ENCODE results near the gene TAS1R1.
"Not testable (repeated sequence)": the region's sequence is repeated elsewhere in the genome, so short reads cannot be mapped to it uniquely, and the experiment has no call there.

The TAS1R1 gene

GRCh38 chr1:6521536-6521935, 33.6 kb upstream of the TAS1R1 start:
- DNase-seq (ENCODE audit: low read depth in 2 of 2): no peak

- DNase-seq (ENCODE audit: low read depth in 2 of 2): no peak
These were observed 31.5 kb upstream of the TAS1R1 start for GRCh38 chr1:6523566-6523965.

DNA sequence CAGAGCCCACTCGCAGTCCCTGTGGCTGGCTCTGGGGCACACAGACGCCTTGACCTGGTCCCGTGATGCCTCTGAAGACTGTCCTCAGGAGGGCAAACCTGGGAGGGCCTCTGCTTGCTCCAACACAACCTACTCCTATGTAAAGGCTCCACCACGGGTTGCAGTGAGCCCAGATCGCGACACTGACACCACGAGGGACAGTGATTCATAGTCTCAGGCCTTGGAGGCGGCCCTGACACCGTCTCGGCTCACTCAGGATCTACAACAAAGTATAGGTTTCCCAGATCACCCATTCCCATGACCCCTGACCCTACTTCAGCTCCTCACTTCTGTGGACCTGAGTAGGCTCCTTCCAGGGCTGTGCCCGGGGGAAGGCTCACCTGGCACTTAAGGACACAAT, 28.8 kb upstream of the TAS1R1 start:
- DNase-seq (ENCODE audit: low read depth in 2 of 2): no peak

DNA sequence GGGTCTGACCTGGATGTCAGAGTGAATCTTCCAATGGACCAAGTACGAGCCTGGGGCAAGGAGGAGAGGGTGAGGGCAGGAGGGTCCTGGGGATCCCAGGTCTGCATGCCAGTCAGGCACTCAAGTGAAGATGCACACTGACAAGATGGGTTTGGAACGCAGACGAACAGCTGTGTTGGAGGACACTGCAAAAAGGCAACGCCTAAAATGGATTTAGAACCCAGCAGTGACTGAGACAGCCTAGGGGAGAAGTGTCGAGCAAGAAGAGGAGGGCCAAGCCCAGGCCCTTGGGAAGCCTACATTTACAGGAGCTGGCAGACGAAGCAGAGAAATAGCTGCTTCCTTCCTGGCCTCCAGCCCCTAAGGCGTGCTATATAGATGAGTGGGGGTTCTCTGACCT, 26.6 kb upstream of the TAS1R1 start:
- DNase-seq (ENCODE audit: low read depth in 2 of 2): no peak

GRCh38 chr1:6530504-6531160, 24.5 kb upstream of the TAS1R1 start:
- DNase-seq (ENCODE audit: low read depth in 2 of 2): no peak

GRCh38 chr1:6531996-6532395, 23.1 kb upstream of the TAS1R1 start:
- no peak for DNase-seq (ENCODE audit: low read depth in 2 of 2)

DNA sequence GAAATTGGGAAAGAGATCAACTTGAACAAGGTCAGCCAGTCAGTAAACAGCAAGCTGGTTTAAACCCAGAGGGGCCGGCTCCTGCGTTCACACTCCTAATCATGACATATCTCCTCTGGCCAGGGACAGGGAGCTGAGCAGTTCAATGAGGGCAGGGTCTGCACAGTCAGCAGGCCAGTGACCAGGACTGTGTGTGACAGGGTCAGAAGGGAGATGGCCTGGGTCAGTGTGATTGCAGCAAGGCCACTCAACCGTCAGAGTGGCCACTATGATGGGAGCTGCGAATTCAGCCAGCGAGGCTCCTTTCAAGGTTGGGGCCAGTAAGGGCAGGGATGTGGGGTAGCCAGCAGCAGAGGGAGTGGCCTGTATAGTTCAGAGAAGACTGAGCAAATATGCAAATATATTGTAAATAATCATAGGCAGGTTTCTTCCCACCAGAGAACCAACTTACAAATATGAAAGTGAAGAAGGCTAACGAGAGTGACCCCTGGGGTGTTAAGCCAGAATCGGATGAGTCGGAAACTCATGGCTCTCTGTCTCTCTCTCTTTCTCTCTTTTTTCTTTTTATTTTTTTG, 20.8 kb upstream of the TAS1R1 start:
- no peak for DNase-seq (ENCODE audit: low read depth in 2 of 2)

DNA sequence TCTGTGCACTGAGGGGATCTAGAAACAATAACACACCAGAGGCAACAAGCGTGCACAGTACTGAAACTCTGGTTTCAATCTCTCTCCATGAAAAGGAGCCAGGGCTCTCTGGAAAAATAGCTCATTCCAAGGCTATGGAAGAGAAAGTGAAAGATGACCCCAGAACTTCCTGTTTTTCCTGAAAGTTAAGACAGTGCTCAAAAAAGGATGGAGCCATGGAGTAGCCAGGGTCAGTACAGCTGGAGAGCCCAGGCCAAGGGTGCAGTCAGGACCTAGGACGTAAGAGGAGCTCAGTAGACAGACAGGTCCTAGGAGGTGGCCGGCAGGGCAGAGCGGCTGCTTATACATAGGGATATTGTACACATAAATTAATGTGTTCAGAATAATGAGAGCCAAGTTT, 19.9 kb upstream of the TAS1R1 start:
- no peak for DNase-seq (ENCODE audit: low read depth in 2 of 2)

GRCh38 chr1:6536291-6536690, 18.8 kb upstream of the TAS1R1 start:
- DNase-seq (ENCODE audit: low read depth in 2 of 2): no peak

GRCh38 chr1:6538956-6539355, 16.2 kb upstream of the TAS1R1 start:
- DNase-seq (ENCODE audit: low read depth in 2 of 2): no peak

GRCh38 chr1:6544831-6545230, 10.3 kb upstream of the TAS1R1 start:
- no peak for DNase-seq (ENCODE audit: low read depth in 2 of 2)

- no peak for DNase-seq (ENCODE audit: low read depth in 2 of 2)
These were observed 9.6 kb upstream of the TAS1R1 start for GRCh38 chr1:6545276-6546112.

GRCh38 chr1:6546326-6546725, 8.8 kb upstream of the TAS1R1 start:
- DNase-seq (ENCODE audit: low read depth in 2 of 2): no peak

- no peak for DNase-seq (ENCODE audit: low read depth in 2 of 2)
These were observed 7.8 kb upstream of the TAS1R1 start for GRCh38 chr1:6547301-6547700.

DNA sequence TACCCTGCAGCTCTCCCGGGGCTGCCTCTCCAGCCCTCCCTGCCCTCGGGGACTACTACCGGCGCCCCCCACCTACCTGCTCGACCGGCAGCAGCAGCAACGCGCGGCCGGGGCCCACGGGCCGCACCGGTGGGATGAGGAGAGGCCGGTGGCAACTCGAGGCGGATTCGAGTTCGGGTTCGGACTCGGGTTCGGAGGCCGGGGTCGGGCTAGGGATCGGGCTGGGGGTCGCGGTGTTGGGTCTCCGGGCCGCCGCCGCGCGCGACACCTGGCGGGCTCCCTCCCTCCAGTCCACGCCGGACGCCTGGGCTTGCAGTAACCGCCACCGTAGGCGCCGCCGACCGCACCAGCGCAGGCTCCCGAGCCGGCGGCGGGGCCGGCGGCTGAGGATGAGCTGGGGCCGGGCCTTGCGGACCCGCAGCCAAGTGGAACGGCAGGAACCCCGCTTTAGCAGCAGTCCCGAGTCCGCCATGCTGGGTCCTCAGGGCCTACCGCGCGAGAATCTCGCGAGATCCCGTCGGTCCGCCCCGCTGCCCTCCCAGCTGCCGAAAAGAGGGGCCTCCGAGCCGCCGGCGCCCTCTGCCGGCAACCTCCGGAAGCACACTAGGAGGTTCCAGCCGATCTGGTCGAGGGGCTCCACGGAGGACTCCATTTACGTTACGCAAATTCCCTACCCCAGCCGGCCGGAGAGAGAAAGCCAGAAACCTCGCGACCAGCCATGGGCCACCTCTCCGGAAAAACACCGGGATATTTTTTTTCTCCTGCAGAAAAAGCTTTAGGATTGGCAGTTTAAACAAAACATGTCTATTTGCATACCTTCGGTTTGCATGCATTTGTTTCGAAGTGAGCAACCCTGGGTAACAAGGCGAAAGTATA, 838 bp upstream of the TAS1R1 start, which contains the start of gene NOL9:
NOL9 (minus strand) TSS at position 483 of the 876 bp plus-strand sequence; CDS start at position 472, 11 bp downstream.
- peak; percentile 90 to 92 for DNase-seq (ENCODE audit: low read depth in 2 of 2)

DNA sequence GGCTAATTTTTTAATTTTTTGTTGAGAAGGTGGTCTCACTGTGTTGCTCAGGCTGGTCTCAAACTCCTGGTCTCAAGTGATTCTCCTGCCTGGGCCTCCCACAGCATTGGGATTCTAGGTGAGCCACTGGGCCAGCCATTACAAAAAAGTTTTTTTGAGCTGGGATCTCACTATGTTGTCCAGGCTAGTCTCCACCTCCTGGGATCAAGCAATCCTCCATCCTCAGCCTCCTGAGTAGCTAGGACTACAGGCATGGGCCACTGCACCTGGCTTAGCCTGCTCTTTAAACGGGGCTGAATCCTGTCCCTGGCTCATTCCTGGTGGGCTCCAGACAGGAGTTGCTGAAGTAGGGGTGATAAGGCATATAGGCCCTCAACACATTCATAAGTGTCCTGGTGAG, 2.5 kb downstream of the TAS1R1 start:
- no peak for DNase-seq (ENCODE audit: low read depth in 2 of 2)

DNA sequence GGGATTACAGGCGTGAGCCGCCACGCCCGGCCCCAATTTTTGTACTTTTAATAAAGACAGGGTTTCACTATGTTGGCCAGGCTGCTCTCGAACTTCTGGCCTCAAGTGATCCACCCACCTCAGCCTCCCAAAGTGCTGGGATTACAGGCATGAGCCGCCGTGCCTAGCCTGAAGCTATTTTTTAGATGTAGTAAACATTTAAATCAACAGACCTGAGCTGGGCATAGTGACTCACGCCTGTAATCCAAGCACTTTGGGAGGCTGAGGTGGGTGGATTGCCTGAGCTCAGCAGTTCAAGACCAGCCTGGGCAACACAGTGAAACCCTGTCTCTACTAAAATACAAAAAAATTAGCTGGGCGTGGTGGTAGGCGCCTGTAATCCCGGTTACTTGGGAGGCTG, 4.1 kb downstream of the TAS1R1 start:
- not testable (repeated sequence) for DNase-seq (ENCODE audit: low read depth in 2 of 2)

DNA sequence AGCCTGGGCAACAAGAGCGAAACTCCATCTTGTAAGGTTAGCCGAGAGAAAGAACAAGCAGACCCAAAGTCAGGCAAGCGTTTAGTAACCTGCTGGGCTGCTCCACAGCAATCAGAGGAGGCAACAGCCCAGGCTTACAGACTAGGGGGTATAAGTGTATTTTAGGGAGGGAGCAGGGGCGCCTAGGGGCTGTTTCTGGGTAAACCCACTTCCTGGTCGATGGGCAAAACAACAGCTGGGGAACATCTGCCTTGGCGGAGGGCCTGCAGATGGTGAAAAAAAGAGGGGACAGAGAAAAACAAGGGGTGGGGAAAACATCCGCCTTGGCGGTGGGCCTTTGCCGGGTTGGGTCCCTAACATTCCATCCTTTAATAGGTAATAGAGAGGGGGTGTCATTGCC, 5.2 kb downstream of the TAS1R1 start:
- no peak for DNase-seq (ENCODE audit: low read depth in 2 of 2)

DNA sequence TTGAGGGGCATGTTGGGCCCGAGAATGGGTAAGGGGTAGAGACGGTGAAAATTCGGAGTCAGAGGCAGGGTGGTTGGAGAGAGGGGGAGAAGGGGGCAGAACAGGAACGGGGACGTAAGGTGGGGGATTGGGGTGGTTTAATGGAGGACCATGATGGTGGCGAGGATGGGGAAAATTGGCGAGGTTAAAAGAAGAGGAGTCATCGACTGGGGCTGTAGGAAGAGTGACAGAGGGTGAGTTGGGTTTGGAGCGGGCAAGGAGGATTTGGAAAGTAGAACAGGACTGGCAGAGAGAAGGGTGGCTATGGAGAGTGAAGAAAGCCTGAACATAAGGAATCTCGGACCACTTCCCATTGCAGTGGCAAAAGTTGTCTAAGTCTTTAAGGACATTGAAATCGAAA, 13.9 kb downstream of the TAS1R1 start:
- DNase-seq (ENCODE audit: low read depth in 2 of 2): no peak

DNA sequence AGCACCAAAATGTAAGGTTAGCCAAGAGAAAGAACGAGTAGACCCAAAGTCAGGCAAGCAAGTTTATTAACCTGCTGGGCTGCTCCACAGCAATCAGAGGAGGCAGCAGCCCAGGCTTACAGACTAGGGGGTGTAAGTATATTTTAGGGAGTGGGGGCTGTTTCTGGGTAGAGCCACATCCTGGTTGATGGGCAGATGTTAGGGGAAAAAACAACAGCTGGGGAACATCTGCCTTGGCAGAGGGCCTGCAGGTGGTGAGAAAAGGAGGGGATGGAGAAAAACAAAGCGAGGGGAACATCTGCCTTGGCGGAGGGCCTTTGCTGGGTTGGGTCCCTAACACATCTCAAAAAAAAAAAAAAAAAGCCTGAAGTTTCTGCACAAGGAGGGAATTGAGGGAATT, 15.0 kb downstream of the TAS1R1 start:
- DNase-seq (ENCODE audit: low read depth in 2 of 2): no peak

DNA sequence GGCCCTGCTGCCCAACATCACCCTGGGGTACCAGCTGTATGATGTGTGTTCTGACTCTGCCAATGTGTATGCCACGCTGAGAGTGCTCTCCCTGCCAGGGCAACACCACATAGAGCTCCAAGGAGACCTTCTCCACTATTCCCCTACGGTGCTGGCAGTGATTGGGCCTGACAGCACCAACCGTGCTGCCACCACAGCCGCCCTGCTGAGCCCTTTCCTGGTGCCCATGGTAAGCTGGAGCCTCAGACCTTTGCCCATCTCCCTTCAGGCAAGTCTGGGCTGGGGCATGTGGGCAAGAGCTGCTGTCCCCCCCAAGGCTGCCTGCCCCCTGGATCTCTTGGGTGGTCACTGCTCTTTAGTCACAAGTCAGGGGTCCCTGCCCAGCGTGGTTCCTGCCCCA, 15.9 kb downstream of the TAS1R1 start:
- no peak for DNase-seq (ENCODE audit: low read depth in 2 of 2)
